AG04450 (cell line): Measurements from ENCODE around the gene TMEM184A. TPM values are rescaled to one million over a fixed set of nuclear protein-coding genes. Genes with fewer than 3 reads are reported as not detected.

Experiments
- CTCF ChIA-PET: fragments of 300-600, 350-600 bp; formaldehyde crosslinking; extraction: SDS; loops from one replicate; lab custom pipeline; 2022; ENCODE audit warnings: antibody characterized with exemption, inconsistent platforms; lab: Charles Lee
- POLR2A ChIA-PET: fragments of 350-600 bp; formaldehyde crosslinking; extraction: SDS; loops from one replicate; lab custom pipeline; 2021; ENCODE audit warnings: antibody characterized with exemption, inconsistent platforms; lab: Yijun Ruan, JAX
- DNase-seq: peaks from one replicate; pipeline ENCODE4 v3.0.0-alpha.2; 2011; ENCODE audit warnings: low read depth, low spot score
- H3K27ac ChIP-seq: one replicate; pipeline ENCODE4 v1.5.1; 2012; ENCODE audit warnings: low read depth, low read length, control low read depth
- H3K27me3 ChIP-seq: one replicate; pipeline ENCODE4 v1.6.0; 2012; ENCODE audit warnings: low read length; ENCODE audit not compliant: control insufficient read depth, insufficient read depth
- H3K4me3 ChIP-seq: 2 replicates; pipeline ENCODE4 v1.5.1; 2011; ENCODE audit warnings: mild to moderate bottlenecking, low read depth, low read length, control low read depth
- H3K9me3 ChIP-seq: 2 replicates; pipeline ENCODE4 v1.5.1; 2012; ENCODE audit warnings: low read length; ENCODE audit not compliant: control insufficient read depth, insufficient read depth
- CTCF ChIP-seq: IDR thresholded peaks from 2 replicates; pipeline ENCODE4 v1.5.1; 2011; ENCODE audit warnings: low read depth, low read length, control low read depth, inconsistent platforms
- polyA plus RNA-seq: library from polyadenylated mRNA; depleted of rRNA; stranded (reverse); fragments of >200 nt; gene quantifications from 2 replicates; pipeline ENCODE4 v1.2.3, GENCODE V29; 2011

Gene TMEM184A
- polyA plus RNA-seq, 1 experiment = 0.56 TPM

- Histone ChIP-seq H3K27ac (no peak overlapping the region), H3K9me3 (peaks cover 4% of the 10 kb centered on the region; the same call in 1 of the 2 replicates), H3K4me3 (no peak overlapping the region), H3K27me3 (peaks cover 46% of the 10 kb centered on the region)
- CTCF ChIA-PET = no interaction called here
- no peak for DNase-seq
- POLR2A ChIA-PET = no interaction called here
- no peak for TF ChIP-seq CTCF
Observed at GRCh38 chr7:1597066-1597760, 41.2 kb upstream of the TMEM184A start.

- TF ChIP-seq CTCF = no peak
- H3K9me3 ChIP-seq = peaks cover 4% of the 10 kb centered on the region; the same call in 1 of the 2 replicates
- peaks cover 51% of the 10 kb centered on the region for H3K27me3 ChIP-seq
- H3K27ac ChIP-seq = no peak overlapping the region
- H3K4me3 ChIP-seq = no peak overlapping the region
- ChIA-PET CTCF (no interaction called here), POLR2A (no interaction called here)
- no peak for DNase-seq
Observed at GRCh38 chr7:1596181-1597043, 40.4 kb upstream of the TMEM184A start.

GRCh38 chr7:1595636-1596035 is 39.6 kb upstream of the TMEM184A start:
- TF ChIP-seq CTCF = no peak
- CTCF ChIA-PET = no interaction called here
- Histone ChIP-seq H3K9me3 (peaks cover 4% of the 10 kb centered on the region; the same call in 1 of the 2 replicates), H3K27ac (no peak overlapping the region), H3K4me3 (no peak overlapping the region), H3K27me3 (peaks cover 54% of the 10 kb centered on the region)
- DNase-seq = no peak
- POLR2A ChIA-PET = interaction anchor here (0.6 kb wide), 1 partner anchor 804 kb away, joined by 4 read pairs; no protein-coding TSS in a partner anchor

- ChIA-PET CTCF (no interaction called here), POLR2A (no interaction called here)
- Histone ChIP-seq H3K27me3 (peaks cover 59% of the 10 kb centered on the region), H3K4me3 (no peak overlapping the region), H3K9me3 (peaks cover 4% of the 10 kb centered on the region; the same call in 1 of the 2 replicates), H3K27ac (no peak overlapping the region)
- TF ChIP-seq CTCF = no peak
- no peak for DNase-seq
Observed at GRCh38 chr7:1595027-1595426, 39.0 kb upstream of the TMEM184A start.
